GM12874 (cell line): ENCODE data around the gene THSD7B.

Experiments
- TF ChIP-seq, protein P1 (sequence below): IDR thresholded peaks from 2 replicates; pipeline ENCODE4 v1.5.1; 2011; ENCODE audit warnings: low read depth, mild to moderate bottlenecking, control low read depth, low read length, moderate library complexity; ENCODE audit not compliant: insufficient read depth

The THSD7B gene

DNA sequence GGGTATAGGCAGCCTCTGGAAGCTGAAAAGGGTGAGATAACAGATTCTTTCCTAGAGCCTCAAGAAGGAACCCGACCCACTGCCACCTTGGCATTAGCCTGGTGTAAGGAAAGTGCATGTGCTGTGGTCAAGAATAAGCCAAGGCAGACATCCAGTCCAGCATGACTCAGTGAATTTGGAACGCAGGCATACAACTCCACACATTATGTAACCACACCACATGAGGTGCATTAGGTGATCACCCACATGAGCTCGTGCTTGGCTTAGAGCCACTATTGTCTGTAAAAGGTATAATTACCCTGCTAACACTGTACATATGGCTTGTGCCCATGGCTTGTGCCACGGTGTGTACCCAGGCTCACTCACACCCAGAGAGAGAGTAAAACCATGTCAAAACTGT is 615.3 kb downstream of the THSD7B start:
- TF ChIP-seq, protein P1, sequence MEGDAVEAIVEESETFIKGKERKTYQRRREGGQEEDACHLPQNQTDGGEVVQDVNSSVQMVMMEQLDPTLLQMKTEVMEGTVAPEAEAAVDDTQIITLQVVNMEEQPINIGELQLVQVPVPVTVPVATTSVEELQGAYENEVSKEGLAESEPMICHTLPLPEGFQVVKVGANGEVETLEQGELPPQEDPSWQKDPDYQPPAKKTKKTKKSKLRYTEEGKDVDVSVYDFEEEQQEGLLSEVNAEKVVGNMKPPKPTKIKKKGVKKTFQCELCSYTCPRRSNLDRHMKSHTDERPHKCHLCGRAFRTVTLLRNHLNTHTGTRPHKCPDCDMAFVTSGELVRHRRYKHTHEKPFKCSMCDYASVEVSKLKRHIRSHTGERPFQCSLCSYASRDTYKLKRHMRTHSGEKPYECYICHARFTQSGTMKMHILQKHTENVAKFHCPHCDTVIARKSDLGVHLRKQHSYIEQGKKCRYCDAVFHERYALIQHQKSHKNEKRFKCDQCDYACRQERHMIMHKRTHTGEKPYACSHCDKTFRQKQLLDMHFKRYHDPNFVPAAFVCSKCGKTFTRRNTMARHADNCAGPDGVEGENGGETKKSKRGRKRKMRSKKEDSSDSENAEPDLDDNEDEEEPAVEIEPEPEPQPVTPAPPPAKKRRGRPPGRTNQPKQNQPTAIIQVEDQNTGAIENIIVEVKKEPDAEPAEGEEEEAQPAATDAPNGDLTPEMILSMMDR, result no peak

DNA sequence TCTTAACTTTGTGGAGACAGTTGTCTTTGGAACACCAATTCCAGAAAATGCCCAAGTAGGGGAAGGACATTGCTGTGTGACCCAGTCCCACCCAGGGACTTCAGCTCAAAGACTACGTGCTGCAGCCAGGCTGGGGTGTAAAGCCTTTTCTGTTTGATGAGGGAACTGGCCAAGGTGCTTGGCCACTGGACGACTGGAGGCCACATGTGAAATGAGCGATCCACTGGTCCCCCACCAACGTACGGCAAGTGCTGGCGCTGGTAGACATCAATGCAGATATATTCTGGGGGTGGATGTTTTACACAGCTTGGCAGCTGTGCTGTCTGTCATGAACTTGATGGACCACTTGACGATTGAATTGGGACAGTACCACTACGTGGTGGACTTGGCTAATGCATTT is 616.4 kb downstream of the THSD7B start:
- TF ChIP-seq, protein P1, result no peak

- TF ChIP-seq, protein P1, result no peak
These were observed 618.0 kb downstream of the THSD7B start for GRCh38 chr2:137383391-137383790.

DNA sequence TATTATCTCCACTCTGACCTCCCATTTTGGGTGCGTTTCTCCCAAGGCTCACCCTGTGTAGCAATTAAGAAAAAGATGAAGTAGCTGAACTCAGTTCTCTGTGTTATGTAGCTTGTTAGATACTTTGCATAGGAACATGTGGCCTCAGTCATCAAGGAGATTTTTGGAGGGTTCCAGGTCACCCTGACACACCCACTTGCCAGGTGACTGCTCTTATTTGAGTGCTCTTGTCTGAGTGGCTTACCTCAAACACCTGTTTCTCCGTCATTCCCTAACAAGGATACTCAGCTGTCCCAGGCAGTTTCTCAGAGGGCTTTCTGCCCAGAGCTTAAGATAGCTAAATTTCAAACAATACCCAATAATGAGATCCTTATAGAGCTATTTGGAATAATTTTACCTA is 621.7 kb downstream of the THSD7B start:
- TF ChIP-seq, protein P1, result no peak

DNA sequence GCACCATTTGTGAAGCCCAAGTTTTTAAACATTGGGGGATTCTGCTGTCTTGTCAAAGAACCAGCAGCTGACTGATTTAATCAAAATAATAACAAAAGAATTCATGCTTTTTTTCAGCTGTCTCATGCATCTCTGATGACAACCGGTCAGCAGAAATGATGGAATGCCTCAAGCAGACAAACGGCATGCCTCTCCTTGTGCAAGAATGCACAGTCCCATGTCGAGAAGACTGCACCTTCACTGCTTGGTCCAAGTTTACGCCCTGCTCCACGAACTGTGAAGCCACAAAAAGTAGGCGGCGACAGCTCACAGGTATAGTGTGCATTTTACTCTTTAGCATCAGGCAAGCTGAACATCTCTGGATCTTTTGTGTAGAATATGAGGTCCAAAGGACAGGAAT is 640.2 kb downstream of the THSD7B start:
- TF ChIP-seq, protein P1, result no peak

DNA sequence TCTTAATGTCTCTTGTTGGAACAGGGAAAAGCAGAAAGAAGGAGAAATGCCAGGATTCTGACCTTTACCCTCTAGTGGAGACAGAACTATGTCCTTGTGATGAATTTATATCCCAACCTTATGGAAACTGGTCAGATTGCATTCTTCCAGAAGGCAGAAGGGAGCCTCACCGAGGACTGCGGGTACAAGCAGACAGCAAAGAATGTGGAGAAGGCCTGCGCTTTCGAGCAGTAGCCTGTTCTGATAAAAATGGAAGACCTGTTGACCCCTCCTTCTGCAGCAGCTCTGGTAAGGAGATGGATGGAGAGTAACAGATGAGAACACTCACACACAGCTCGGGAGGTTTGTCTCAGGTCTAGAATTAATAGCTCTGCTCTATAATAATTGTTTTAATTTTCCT is 646.2 kb downstream of the THSD7B start:
- TF ChIP-seq, protein P1, result no peak

- TF ChIP-seq, protein P1, result no peak
These were observed 655.4 kb downstream of the THSD7B start for GRCh38 chr2:137420744-137421143.

DNA sequence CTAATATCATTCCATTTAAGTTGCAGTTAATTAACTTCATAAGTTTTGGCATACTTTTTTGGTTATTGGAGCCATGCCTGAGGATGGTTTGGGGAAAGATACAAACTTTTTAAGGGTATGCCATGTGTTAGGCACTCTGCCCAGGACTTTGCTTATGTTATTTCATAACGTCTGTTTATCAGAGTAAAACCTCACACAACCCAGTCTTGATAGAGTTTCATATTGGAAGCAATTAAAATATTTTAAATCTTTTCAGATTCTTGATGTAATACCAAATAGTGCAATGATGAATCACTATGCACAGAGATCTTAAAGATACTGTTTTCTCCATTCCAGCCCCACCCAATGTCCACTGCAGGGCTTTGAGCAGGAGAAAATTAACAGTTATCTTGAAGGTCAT is 669.8 kb downstream of the THSD7B start:
- TF ChIP-seq, protein P1, result no peak
